ENCODE measurements around the gene CDT1.
"Not testable (repeated sequence)": the region's sequence is repeated elsewhere in the genome, so short reads cannot be mapped to it uniquely, and the experiment has no call there.

CDT1 gene

DNA sequence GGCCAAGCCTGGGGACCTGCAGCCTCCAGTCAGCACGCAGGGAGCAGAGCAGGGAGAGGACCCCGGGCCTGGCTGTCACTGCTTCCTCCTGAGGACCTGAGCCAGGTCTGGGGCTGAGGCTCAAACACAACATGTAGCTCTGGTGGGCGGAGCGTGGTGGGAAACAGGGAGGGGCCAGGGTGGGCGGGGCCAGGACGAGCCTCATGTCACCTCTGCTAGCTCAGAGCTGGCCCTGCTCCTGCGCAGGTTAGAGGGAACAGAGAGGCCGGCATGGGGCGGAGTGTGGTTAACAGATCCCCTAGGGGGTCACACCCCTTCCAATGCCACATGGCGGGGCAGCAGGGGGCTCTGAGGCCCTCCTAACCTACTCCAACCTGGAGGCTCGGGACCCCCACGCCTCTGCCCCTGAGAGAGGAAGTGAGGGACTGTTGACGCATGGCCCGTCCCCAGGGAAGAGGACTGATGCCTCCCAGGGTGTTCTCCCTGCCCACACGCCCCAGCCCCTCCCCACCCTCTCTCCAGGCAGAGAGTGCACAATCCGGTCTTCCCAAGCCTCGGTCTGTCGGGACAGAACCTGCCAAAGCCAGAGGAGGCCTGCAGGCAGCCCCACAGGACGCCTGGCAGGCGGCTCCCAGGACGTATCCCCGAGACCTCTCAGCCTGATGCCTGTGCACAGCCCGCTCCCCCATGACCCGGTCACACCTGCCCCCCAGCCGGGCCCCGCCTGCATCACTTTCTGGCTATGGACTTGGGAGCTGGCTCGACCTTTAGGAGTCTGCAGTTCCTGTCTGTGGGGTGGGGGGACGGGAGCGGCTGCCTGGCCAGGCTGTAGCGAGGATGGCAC, 33.8 kb upstream of the CDT1 start:
- no peak for FAIRE-seq

DNA sequence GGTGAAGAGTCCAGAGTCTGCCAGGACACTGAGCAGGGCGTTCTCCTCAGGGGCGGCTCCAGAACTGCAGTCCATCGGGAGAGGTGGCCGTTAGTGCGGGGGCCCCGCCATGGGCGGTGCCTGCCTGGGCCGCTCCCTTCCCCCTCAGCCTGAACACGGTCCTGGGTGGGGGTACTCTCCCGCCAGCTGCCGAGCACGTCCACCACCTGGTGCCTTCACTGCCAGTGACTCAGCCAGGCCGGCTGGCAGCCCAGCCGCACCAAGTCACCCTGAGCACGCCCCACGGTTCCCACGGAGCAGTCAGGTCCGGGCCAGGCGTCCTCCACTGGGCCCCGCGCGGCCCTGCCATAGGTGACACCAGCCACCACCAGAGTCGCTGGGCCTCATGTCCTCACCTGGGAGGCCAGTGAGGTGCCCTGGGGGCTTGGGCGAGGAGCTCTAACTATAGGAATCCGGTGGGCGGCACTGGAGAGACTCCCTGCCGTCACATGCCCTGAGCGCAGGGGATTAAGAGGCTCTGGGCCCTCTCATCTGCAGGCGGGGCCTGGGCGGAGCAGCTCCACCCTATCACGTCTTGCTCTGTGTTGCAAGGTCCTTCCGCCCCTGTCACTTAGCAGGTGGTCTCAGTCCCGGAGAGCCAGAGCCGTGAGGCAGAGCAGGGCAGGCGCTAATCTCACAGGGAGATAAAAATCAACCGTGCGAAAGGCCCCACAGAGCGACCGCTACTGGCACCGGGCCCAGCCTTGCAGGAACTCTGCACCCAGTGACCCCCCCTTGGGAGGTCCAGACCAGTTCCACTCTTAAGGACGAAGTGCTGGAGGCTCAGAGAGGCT, 32.9 kb upstream of the CDT1 start:
- FAIRE-seq: peak; percentile 25

- no peak for FAIRE-seq
Measured at GRCh38 chr16:88771294-88771772, 32.3 kb upstream of the CDT1 start.

- not testable (repeated sequence) for FAIRE-seq
Measured at GRCh38 chr16:88771781-88772180, 31.8 kb upstream of the CDT1 start.

DNA sequence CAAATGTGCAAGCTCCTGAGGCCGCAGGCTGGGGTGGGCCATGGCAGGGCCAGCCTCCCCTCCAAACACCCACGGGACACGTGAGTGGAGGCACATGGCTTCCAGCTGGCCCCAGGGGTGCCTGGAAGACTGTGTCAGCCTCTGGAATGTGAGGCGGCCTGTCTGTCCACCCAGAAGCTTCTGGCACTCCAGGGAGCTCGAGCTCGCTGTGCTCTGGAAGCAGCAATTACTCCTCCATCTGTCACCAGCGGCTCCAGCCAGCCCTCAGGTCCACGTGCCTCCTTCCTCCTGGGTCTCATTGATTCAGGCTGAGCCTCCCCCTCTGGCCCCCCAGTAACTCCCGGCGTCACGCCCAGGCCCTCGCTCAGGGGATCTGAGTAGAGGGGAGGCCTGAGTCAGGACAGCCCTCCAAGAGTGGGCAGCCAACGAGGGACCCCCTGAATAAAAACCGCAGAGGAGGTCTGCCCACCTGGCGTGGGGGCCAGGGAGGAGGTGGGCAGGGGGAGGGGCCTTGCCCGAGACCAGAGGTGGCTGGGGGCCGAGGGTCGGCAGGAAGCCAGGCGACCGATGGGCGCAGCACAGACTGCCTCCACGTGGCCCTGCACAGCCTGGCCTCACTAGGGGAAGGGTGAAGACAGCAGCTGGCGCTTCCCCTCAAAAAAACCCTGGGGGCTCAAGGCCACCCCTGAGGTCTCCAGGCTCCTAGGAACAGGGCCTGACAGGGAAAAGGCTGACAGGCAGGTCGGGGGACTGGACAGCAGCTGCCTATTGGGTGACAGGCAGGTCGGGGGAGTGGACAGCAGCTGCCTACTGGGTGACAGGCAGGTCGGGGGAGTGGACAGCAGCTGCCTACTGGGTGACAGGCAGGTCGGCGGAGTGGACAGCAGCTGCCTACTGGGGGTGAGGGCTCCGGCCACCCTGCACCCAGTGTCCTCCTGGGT, 30.4 kb upstream of the CDT1 start:
- no peak for FAIRE-seq

- FAIRE-seq: no peak
Measured at GRCh38 chr16:88773812-88774291, 29.7 kb upstream of the CDT1 start.

DNA sequence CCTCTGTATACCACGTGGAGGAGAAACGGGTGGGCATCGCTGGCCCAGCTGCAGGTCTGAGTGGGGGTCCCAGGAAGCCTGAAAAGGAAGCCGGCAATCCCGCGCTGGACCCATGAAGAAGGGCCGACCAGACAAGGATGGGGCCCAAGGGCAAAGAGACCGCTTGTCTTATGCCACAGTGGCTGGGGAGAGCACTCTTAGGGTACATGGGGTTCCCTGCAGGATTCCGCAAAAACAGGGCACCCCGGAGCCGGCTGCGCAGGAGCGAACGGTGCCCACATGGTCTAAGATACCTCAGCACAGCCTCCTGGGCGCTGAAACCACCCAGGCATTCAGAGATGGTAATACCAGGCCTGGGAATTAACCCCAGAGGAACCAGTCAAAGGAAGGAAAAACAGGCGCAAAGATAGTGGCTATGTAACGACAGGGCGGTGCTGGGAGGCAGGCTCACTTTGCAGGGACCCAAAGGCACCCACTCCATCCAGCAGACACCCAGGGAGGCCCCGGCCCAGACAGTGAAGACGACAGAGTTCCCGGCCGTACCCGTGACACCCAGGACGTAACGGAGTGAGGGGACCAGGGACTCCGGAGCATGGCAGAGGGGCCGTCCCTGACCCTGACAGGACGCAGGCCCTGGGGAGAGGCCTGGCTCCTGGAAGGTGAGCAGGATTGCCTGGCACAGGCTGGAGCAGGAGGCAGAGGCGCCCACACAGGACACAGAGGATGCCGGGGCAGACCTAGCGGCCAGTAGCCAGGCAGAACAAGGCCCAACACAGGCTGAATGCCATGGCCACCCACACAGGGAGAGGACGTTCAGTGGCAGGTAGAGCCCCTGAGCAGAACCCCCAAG, 28.8 kb upstream of the CDT1 start:
- no peak for FAIRE-seq

DNA sequence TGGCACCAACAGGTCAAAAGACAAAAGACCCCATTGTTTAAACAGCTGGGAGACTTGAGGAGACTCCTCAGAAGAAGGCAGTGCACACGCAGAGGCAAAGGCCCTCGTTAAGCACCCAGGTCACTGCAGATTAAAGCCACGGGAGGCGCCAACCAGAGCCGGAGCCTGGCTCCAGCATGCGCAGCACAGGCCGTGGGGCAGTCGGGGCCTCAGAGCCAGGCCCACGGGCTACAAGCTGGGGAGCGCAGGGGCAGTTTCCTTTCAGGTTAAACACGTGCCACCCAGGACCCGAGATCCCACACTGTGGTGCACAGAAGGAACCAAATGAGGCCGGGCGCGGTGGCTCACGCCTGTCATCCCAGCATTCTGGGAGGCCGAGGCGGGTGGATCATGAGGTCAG, 27.8 kb upstream of the CDT1 start:
- no peak for FAIRE-seq

DNA sequence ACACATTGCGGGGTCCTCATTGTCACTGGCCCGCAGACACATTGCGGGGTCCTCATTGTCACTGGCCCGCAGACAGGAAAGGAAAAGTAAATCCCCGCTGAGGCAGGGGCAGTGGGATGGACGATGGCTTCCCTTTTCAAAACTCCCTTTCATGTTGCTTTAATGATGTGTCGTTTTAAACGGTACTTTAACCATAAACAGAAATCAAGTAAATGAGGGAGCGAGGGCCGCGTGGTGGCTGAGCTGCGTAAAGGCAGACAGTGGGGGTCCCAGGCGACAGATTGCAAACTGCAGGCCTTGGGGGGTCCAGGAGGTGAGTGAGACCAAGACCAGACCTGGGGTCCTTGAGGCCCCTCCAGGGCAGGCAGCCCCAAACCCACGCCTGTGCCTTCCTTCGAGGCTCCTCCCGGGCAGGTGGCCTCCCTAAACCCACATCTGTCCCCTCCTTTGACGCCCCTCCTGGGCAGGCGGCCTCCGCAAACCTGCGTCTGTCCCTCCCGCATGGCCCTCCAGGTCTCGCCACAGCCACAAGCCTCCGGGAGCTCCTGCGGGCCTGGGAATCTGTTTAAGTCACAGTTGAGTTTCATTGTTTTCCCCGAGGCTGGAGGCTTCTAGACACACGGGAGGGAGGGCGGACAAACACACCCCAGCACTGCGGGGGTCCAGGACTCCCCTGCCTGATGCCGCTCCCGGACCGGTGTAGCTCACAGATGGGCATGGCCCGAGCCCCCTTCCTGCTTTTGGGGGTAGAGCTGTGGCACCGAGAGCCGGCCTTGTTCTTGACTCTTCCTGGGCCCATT, 25.9 kb upstream of the CDT1 start:
- FAIRE-seq: no peak

- FAIRE-seq: no peak
Measured at GRCh38 chr16:88778271-88778525, 25.4 kb upstream of the CDT1 start.

GRCh38 chr16:88778541-88779065, 25.0 kb upstream of the CDT1 start:
- FAIRE-seq: no peak

DNA sequence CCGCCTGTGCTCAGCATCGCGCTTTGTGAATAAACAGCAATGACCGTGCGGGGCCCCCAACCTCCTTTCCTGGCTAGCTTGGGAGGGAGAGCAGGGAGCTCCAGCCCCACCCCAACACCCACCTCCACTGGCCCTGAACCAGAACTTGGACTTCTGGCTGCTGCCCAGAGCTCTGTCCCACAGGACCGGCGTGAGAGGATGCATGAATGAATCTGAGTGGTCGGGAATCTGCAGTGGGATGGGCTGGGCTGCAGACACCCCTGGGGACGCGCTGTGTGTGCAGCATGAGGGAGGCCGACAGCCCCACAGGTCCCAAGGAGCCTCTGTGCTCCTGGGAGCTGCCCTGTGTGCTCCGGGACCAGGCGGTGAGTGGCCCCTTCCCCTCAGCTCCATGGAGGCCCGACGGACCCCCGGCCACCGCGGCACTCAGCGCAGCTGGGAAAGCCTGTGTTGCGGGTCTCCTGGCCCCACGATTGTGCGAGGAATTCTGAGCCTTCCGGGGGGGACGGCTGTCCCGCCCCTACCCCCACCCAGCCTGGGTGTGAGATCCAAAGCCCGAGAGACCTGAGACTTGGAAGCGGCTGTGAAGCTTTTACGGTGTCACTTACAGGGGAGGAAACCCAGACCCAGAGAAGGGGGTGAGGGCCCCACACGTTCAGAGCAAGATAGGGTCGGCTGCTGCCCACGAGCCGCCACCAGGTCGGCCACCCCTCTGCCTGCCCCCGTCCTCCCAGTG, 24.0 kb upstream of the CDT1 start:
- FAIRE-seq: no peak

DNA sequence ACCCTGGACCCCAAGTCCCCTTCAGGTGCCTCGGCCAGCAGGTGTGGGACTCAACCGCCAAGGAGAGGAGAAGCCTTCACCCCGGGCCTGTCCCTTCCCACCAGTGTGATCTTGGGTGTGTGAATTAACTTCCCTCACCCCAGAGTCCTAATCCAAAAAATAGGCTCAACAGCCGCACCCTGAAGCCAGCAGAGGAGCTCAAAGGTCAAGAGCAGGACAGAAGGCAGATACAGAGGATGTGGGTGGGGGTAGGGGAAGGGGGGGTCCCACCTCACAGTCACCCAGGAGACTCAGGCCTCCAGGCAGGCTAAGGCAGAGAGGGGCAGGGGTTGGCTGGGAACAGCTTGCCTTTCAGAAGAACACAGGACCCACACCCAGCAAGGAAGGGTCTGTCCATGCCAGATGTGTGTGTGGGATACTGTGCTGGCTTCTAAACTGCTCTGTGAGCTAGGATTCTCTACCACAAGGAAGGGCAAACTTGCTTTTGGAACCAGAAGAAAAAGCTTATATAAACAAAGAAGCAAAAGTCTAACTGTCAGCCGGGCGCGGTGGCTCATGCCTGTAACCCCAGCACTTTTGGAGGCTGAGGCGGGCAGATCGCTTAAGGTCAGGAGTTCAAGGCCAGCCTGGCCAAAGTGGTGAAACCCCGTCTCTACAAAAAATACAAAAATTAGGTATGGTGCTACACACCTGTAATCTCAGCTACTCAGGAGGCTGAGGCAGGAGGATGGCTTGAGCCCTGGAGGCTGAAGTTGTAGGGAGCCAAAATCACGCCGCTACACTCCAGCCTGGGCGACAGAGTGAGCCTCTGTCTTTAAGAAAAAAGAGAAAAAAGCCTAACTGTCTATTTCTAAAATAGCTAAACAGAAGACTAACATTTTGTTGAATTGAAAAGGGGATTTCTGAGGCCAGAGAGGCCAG, 23.2 kb upstream of the CDT1 start:
- FAIRE-seq: no peak

- no peak for FAIRE-seq
Measured at GRCh38 chr16:88781140-88782077, 22.2 kb upstream of the CDT1 start.

DNA sequence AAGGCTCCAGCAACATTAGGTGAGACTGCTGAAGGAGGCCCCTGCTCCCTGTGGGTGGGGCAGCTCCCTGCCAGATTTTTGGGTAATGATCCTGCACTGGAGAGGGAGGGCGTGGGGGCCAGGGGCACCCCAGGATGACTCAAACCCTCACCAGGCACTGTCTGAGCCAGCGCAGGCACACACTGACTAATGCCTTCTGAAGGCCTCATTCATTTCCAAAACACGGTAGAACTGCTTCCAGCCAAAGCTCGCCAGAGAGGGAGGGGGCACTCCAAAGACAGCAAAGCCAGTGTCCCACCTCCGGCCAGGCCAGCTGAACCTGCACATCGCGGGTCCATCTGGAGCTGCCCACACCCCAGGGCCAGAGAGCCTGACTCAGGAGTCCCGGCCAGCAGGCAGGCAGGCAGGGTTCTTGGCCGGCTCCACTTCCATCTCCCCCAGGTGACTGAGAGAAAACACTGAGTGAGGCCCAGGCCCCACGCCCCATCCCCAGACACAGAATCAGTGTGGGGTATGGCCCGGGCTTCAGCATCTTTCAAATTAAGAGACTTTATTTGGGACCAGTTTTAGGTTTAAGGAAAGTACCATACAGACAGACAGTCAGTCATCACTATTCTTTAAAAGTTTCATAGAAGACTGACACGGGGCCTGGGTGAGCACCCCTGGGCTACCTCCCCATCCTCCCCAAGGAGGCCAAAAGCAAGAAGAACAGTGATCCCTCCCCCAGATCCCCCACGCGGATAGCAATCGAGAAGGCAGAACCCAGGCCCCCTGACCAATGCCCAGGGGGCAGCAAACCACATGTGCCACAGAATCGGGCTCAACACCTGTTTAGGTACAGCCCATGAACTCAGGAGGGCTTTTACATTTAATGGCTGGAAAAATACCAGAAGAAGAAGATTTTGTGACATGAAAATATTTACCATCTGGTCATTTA, 20.9 kb upstream of the CDT1 start:
- no peak for FAIRE-seq

- no peak for FAIRE-seq
Measured at GRCh38 chr16:88783391-88784073, 20.1 kb upstream of the CDT1 start.
